ENCODE measurements around the gene RPL32.

GRCh38 chr3:12807601-12808359, 33.6 kb downstream of the RPL32 start:
- TF ChIP-seq CTCF (IDR thresholded peaks at IDR 0.05): no peak
- TF ChIP-seq EP300 (IDR thresholded peaks at IDR 0.05): no peak
- TF ChIP-seq POLR2A (IDR thresholded peaks at IDR 0.05; ENCODE audit: low read depth): no peak

Measured in esophagus muscularis mucosa (tissue), 4 donors.